ENCODE data around the gene CDHR1. TPM values are rescaled to one million over a fixed set of nuclear protein-coding genes. Genes with fewer than 3 reads are reported as not detected.

CDHR1 gene
- total and polyA plus RNA-seq, 10 donors: 0.53 to 10.6 (median 4.4) TPM

DNA sequence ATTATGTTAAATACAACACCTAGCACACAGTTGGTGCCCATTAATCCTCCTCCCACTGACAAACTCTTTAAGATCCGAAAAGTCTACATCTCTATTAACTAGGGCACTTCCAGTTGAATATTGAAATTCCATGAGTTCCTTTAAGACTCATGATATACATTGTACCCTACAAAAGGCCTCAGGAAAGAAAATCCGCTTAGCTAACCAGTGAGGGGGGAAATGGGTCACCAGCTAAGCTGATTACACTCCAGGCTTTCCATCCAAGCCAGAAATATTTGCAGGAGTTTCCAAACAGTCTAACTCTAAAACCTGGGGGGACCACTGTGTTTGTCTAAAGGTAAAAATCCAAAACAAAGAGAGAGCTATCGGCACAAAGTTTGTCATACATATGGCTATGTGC, 32.3 kb downstream of the CDHR1 start:
- no peak for DNase-seq
- Histone ChIP-seq H3K4me3 (no peak overlapping the region), H3K27ac (no peak overlapping the region), H3K27me3 (replicated peaks in 1 of 7) (peaks cover 0 to 29% (median 6%) of the 10 kb centered on the region in 7 donors), H3K36me3 (no peaks in the 10 kb centered on the region), H3K9me3 (no peaks in the 10 kb centered on the region), H3K4me1 (no peaks in the 10 kb centered on the region)
- intact Hi-C loops (cut with DNase I; ENCODE audit: low total_unique reads): no loop called here
- TF ChIP-seq POLR2AphosphoS5 (IDR thresholded peaks at IDR 0.05) (no peak), POLR2A (IDR thresholded peaks at IDR 0.05) (no peak)
- TF ChIP-seq, protein P1, sequence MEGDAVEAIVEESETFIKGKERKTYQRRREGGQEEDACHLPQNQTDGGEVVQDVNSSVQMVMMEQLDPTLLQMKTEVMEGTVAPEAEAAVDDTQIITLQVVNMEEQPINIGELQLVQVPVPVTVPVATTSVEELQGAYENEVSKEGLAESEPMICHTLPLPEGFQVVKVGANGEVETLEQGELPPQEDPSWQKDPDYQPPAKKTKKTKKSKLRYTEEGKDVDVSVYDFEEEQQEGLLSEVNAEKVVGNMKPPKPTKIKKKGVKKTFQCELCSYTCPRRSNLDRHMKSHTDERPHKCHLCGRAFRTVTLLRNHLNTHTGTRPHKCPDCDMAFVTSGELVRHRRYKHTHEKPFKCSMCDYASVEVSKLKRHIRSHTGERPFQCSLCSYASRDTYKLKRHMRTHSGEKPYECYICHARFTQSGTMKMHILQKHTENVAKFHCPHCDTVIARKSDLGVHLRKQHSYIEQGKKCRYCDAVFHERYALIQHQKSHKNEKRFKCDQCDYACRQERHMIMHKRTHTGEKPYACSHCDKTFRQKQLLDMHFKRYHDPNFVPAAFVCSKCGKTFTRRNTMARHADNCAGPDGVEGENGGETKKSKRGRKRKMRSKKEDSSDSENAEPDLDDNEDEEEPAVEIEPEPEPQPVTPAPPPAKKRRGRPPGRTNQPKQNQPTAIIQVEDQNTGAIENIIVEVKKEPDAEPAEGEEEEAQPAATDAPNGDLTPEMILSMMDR (IDR thresholded peaks at IDR 0.05 in 8 of 11, conservative IDR thresholded peaks at IDR 0.05 in 3 of 11): no peak
- 70 to 88% (median 79%) methylated on average over 3 of the region's 3 CpGs for WGBS, 5 donors

DNA sequence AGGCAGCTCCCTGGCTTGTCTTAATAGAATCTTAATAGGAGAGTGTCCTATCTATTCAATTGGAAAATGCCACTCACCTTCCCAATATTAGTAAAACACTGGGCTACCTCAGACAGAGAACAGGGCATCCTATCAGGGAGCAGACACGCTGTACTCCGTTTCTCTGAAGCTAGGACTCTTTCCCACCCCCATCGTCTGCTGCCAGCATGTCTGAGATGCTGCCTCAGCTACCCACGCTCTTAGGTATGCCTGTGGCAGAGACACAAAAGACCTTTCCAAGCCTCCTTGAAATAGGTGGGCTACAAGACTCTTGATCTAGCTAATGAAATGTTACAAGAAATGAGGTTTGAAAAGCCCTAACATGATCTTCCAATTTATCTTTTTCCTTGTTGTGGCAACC, 33.5 kb downstream of the CDHR1 start:
- WGBS, 5 donors: 65 to 82% (median 71%) methylated on average over 4 of the region's 4 CpGs

DNA sequence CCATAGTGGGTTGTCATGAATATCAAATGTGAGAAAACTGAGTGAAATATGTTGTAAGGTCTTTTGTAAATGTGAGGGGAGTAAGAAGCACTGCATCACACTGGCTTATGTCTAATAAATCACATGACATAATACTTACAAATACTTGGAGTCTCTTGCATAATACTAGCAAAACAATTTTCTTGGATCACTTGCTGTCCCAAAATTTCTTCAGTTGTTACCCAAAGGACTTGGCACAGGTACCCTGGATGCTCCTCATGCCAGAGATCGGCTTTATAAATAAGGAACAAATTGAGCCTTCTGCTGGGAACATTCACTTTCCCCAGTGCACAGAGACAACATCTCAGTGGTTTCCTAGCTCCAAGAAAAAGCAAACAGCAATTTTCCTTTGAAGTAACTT, 36.0 kb downstream of the CDHR1 start:
- Histone ChIP-seq H3K36me3 (no peaks in the 10 kb centered on the region), H3K4me3 (no peak overlapping the region), H3K27ac (no peak overlapping the region), H3K4me1 (no peaks in the 10 kb centered on the region), H3K9me3 (no peaks in the 10 kb centered on the region), H3K27me3 (replicated peaks in 1 of 7) (peaks cover 0 to 27% (median 0%) of the 10 kb centered on the region in 7 donors)
- TF ChIP-seq POLR2AphosphoS5 (IDR thresholded peaks at IDR 0.05): no peak
- TF ChIP-seq, protein P1 (IDR thresholded peaks at IDR 0.05 in 8 of 11, conservative IDR thresholded peaks at IDR 0.05 in 3 of 11): no peak
- no peak for TF ChIP-seq POLR2A (IDR thresholded peaks at IDR 0.05)
- intact Hi-C loops (cut with DNase I; ENCODE audit: low total_unique reads): no loop called here
- DNase-seq: no peak
- 67 to 97% (median 96%) methylated on average over 1 of the region's 1 CpG for WGBS, 5 donors

More for the DNA sequence above, 33.5 kb downstream of the CDHR1 start:
- Histone ChIP-seq H3K4me1 (no peaks in the 10 kb centered on the region), H3K4me3 (no peak overlapping the region), H3K9me3 (no peaks in the 10 kb centered on the region), H3K27ac (no peak overlapping the region), H3K27me3 (replicated peaks in 1 of 7) (peaks cover 0 to 26% (median 6%) of the 10 kb centered on the region in 7 donors), H3K36me3 (no peaks in the 10 kb centered on the region)
- intact Hi-C loops (cut with DNase I; ENCODE audit: low total_unique reads): no loop called here
- TF ChIP-seq, protein P1 (IDR thresholded peaks at IDR 0.05 in 8 of 11, conservative IDR thresholded peaks at IDR 0.05 in 3 of 11): no peak
- TF ChIP-seq POLR2AphosphoS5 (IDR thresholded peaks at IDR 0.05) (no peak), POLR2A (IDR thresholded peaks at IDR 0.05) (no peak)
- DNase-seq: no peak

DNA sequence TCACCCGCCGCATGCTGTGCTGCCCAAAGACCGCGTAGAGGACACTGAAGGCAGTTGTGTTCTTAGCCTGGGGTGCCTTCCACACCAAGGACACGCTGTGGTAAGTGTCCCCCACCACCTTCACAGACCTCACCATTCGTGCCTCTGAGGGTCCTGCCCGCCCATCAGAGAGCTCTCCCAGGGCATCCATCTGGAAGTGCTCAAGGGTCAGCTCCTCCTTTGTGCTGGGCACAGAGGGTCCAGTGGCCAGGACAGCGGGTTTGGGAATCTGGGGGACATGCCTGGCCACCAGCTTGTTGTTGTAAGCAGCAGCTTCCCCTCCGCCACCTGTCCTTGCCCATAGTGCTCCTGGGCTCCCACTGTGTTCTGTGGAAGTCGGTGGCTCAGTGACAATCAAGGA, 38.0 kb downstream of the CDHR1 start:
- WGBS, 5 donors: 81 to 100% (median 84%) methylated on average over 3 to 10 of the region's 10 CpGs
- no peaks in the 10 kb centered on the region for H3K36me3 ChIP-seq

More for the DNA sequence above, 38.0 kb downstream of the CDHR1 start:
- no peak overlapping the region for H3K4me3 ChIP-seq
- H3K27ac ChIP-seq: no peak overlapping the region
- DNase-seq: no peak
- peaks cover 0 to 28% (median 5%) of the 10 kb centered on the region in 7 donors for H3K27me3 ChIP-seq (replicated peaks in 1 of 7)
- intact Hi-C loops (cut with DNase I; ENCODE audit: low total_unique reads): no loop called here
- TF ChIP-seq POLR2A (IDR thresholded peaks at IDR 0.05) (no peak), POLR2AphosphoS5 (IDR thresholded peaks at IDR 0.05) (no peak)
- TF ChIP-seq, protein P1 (IDR thresholded peaks at IDR 0.05 in 8 of 11, conservative IDR thresholded peaks at IDR 0.05 in 3 of 11): no peak
- H3K4me1 ChIP-seq: no peaks in the 10 kb centered on the region
- no peaks in the 10 kb centered on the region for H3K9me3 ChIP-seq

Measured in spleen (tissue), 11 donors.